K562 (cell line): ENCODE results near the gene ZBTB32. TPM values are rescaled to one million over a fixed set of nuclear protein-coding genes. Genes with fewer than 3 reads are reported as not detected.

Source experiments
- ARID1B ChIP-seq: fragments of 450-650 bp; IDR thresholded peaks from 2 replicates; pipeline ENCODE4 v1.6.1; 2016; ENCODE audit warnings: antibody characterized with exemption, mild to moderate bottlenecking, inconsistent platforms
- BACH1 ChIP-seq: fragments of 200-800 bp; sonication (Bioruptor generic); IDR thresholded peaks from 2 replicates; pipeline ENCODE4 v1.6.1; 2016; ENCODE audit warnings: missing genetic modification characterization, missing compliant biosample characterization
- DDX20 ChIP-seq: fragments of 450-650 bp; IDR thresholded peaks from 2 replicates; pipeline ENCODE4 v1.6.1; 2016; ENCODE audit warnings: missing genetic modification characterization, low read depth, mild to moderate bottlenecking, missing compliant biosample characterization, moderate library complexity
- ESRRA ChIP-seq: fragments of 450-650 bp; IDR thresholded peaks from 2 replicates; pipeline ENCODE4 v1.6.1; 2014; ENCODE audit warnings: low read depth, mild to moderate bottlenecking, moderate library complexity, borderline replicate concordance
- HLTF ChIP-seq: fragments of 450-650 bp; IDR thresholded peaks from 2 replicates; pipeline ENCODE4 v1.6.1; 2016
- HNRNPL ChIP-seq: fragments of 200-400 bp; formaldehyde crosslinking; IDR thresholded peaks from 2 replicates; pipeline ENCODE4 v1.6.1; 2017; ENCODE audit warnings: low read depth, mild to moderate bottlenecking, low read length
- LCOR ChIP-seq: sonication (generic); formaldehyde crosslinking; IDR thresholded peaks from 2 replicates; pipeline ENCODE4 v1.8.0; 2022; ENCODE audit warnings: mild to moderate bottlenecking, missing genetic modification reagents
- MBD1 ChIP-seq: fragments of 250-450 bp; sonication (Bioruptor Pico); IDR thresholded peaks from 2 replicates; pipeline ENCODE4 v1.8.0; 2022; ENCODE audit warnings: inconsistent platforms
- POLR2AphosphoS5 ChIP-seq: IDR thresholded peaks from 2 replicates; pipeline ENCODE4 v1.6.1; 2011; ENCODE audit warnings: mild to moderate bottlenecking, low read depth, low read length, moderate library complexity; ENCODE audit not compliant: control insufficient read depth, insufficient read depth
- SAP30 ChIP-seq: fragments of 200-600 bp; sonication (generic); IDR thresholded peaks from 2 replicates; pipeline ENCODE4 v1.6.1; 2012; ENCODE audit warnings: borderline replicate concordance, low read depth, mild to moderate bottlenecking, moderate library complexity, low read length, control low read depth, inconsistent platforms; ENCODE audit not compliant: insufficient read depth, poor library complexity, severe bottlenecking
- SP1 ChIP-seq: sonication (generic); formaldehyde crosslinking; IDR thresholded peaks from 2 replicates; pipeline ENCODE4 v1.8.1; 2022; ENCODE audit warnings: mild to moderate bottlenecking, missing genetic modification reagents
- SRSF7 ChIP-seq: fragments of 200-400 bp; formaldehyde crosslinking; optimal IDR thresholded peaks from 2 replicates; pipeline ENCODE3; 2017; ENCODE audit warnings: mild to moderate bottlenecking, low read depth, low read length
- THRAP3 ChIP-seq: fragments of 450-650 bp; IDR thresholded peaks from 2 replicates; pipeline ENCODE4 v1.6.1; 2016; ENCODE audit warnings: mild to moderate bottlenecking, inconsistent platforms, borderline replicate concordance
- ZBTB11 ChIP-seq, 3 experiments: fragments of 200-800 bp in 1 of 3; fragments of 250-450 bp in 1 of 3; fragments of 450-650 bp in 1 of 3; sonication (Bioruptor Pico) in 1 of 3; sonication (Bioruptor generic) in 1 of 3; formaldehyde crosslinking in 1 of 3; IDR thresholded peaks; 2 replicates each; pipeline versions ENCODE4 v1.6.1 to v1.8.0; 2016 to 2022; ENCODE audit warnings: mild to moderate bottlenecking in 2 of 3, missing genetic modification characterization in 2 of 3, missing compliant biosample characterization in 1 of 3, moderate library complexity in 1 of 3
- ZKSCAN3 ChIP-seq: fragments of 250-450 bp; sonication (Bioruptor Pico); IDR thresholded peaks from 2 replicates; pipeline ENCODE4 v1.4.0; 2020
- ZNF511 ChIP-seq: sonication (generic); formaldehyde crosslinking; IDR thresholded peaks from 2 replicates; pipeline ENCODE4 v1.8.0; 2022; ENCODE audit warnings: mild to moderate bottlenecking, missing genetic modification reagents
- ZSCAN29 ChIP-seq: fragments of 450-650 bp; IDR thresholded peaks from 2 replicates; pipeline ENCODE4 v1.6.1; 2017
- polyA plus RNA-seq, 8 experiments: library from polyadenylated mRNA; depleted of rRNA in 4 of 8; stranded (reverse) in 5 of 8; unstranded in 3 of 8; fragments of >200 nt; fragmentation: Nextera tagmentation in 2 of 8; fragmentation: Illumina TruSeq in 1 of 8; extraction: Ambion mirVana in 2 of 8; extraction: Trizol in 1 of 8; gene quantifications; 2 replicates each; pipeline versions ENCODE4 v1.2.1 to v1.2.3, GENCODE V29; 2011 to 2014; ENCODE audit warnings: inconsistent platforms in 1 of 8, missing spikeins in 1 of 8
- total RNA-seq, 7 experiments: library from RNA; depleted of rRNA in 6 of 7; stranded (reverse); fragments of >200 nt in 6 of 7; fragmentation: Illumina TruSeq in 2 of 7; extraction: Trizol in 2 of 7; gene quantifications; 2 replicates each; pipeline versions ENCODE4 v1.2.1 to v1.2.3, GENCODE V29; 2011 to 2021; ENCODE audit warnings: low replicate concordance in 1 of 7
- TF ChIP-seq, protein P1 (sequence below): fragments of 250-450 bp; sonication (Bioruptor Pico); IDR thresholded peaks from 2 replicates; pipeline ENCODE4 v1.4.0; 2020; ENCODE audit warnings: mild to moderate bottlenecking, moderate library complexity

ZBTB32 gene
- total and polyA plus RNA-seq, 9 of the 15 experiments (the other 6 are each of a cell fraction or from before 2014, with no cell fraction given), result 0.20 TPM; not detected in 8

- no peak for TF ChIP-seq ZBTB11 (CRISPR knock-in tag; IDR thresholded peaks at IDR 0.05)
- no peak for TF ChIP-seq ZKSCAN3 (CRISPR knock-in tag)
- TF ChIP-seq ZNF511 (CRISPR knock-in tag), result peak; percentile 13; the same call in 1 of the 2 replicates
- no peak for TF ChIP-seq DDX20 (tag)
- peak; percentile 46; the same call in 1 of the 2 replicates for TF ChIP-seq LCOR (CRISPR knock-in tag)
- no peak for TF ChIP-seq SP1 (CRISPR knock-in tag)
- TF ChIP-seq ARID1B, result no peak
- TF ChIP-seq SAP30, result peak; percentile 53
- TF ChIP-seq ESRRA, result no peak
- TF ChIP-seq SRSF7, result no peak
- TF ChIP-seq ZSCAN29, result no peak
- no peak for TF ChIP-seq BACH1
- no peak for TF ChIP-seq THRAP3
- no peak for TF ChIP-seq MBD1 (CRISPR knock-in tag)
- TF ChIP-seq HNRNPL, result no peak
- TF ChIP-seq POLR2AphosphoS5, result no peak
- TF ChIP-seq, protein P1, sequence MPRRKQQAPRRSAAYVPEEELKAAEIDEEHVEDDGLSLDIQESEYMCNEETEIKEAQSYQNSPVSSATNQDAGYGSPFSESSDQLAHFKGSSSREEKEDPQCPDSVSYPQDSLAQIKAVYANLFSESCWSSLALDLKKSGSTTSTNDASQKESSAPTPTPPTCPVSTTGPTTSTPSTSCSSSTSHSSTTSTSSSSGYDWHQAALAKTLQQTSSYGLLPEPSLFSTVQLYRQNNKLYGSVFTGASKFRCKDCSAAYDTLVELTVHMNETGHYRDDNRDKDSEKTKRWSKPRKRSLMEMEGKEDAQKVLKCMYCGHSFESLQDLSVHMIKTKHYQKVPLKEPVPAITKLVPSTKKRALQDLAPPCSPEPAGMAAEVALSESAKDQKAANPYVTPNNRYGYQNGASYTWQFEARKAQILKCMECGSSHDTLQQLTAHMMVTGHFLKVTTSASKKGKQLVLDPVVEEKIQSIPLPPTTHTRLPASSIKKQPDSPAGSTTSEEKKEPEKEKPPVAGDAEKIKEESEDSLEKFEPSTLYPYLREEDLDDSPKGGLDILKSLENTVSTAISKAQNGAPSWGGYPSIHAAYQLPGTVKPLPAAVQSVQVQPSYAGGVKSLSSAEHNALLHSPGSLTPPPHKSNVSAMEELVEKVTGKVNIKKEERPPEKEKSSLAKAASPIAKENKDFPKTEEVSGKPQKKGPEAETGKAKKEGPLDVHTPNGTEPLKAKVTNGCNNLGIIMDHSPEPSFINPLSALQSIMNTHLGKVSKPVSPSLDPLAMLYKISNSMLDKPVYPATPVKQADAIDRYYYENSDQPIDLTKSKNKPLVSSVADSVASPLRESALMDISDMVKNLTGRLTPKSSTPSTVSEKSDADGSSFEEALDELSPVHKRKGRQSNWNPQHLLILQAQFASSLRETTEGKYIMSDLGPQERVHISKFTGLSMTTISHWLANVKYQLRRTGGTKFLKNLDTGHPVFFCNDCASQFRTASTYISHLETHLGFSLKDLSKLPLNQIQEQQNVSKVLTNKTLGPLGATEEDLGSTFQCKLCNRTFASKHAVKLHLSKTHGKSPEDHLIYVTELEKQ, result no peak
- no peak for TF ChIP-seq HLTF
Observed at GRCh38 chr19:35718345-35719041, 14.1 kb downstream of the ZBTB32 start (continued).
